CD4-positive, CD25-positive, alpha-beta regulatory T cell (primary cell): ENCODE measurements around the gene MND1. TPM values are rescaled to one million over a fixed set of nuclear protein-coding genes. Genes with fewer than 3 reads are reported as not detected.
"Not testable (repeated sequence)": the region's sequence is repeated elsewhere in the genome, so short reads cannot be mapped to it uniquely, and the experiment has no call there.

ENCODE experiments used
- ATAC-seq, 2 donors: fragments of 150-1000 bp; cut with Tn5 transposase; one replicate each; pipeline ENCODE4 v1.10.0; 2021; ENCODE audit warnings: low read depth in 2 of 2, moderate number of reproducible peaks in 2 of 2, moderate library complexity in 1 of 2
- DNase-seq, 3 donors: peaks; one replicate each; pipeline versions ENCODE4 v3.0.0 to v3.0.0-alpha.2; 2012 to 2022; ENCODE audit warnings: mixed read lengths in 1 of 3
- H3K27ac ChIP-seq: one replicate; pipeline ENCODE4 v1.7.0; 2013; ENCODE audit warnings: mild to moderate bottlenecking, low read length; ENCODE audit not compliant: insufficient read depth, poor library complexity, severe bottlenecking
- H3K27me3 ChIP-seq: one replicate; pipeline ENCODE4 v1.7.0; 2013; ENCODE audit warnings: low read length; ENCODE audit not compliant: control insufficient read depth, insufficient read depth
- H3K36me3 ChIP-seq: one replicate; pipeline ENCODE4 v1.7.0; 2013; ENCODE audit warnings: mild to moderate bottlenecking, low read length, moderate library complexity; ENCODE audit not compliant: control insufficient read depth, insufficient read depth
- H3K4me1 ChIP-seq: 2 replicates; pipeline ENCODE4 v1.7.0; 2013; ENCODE audit warnings: mild to moderate bottlenecking, low read length; ENCODE audit not compliant: insufficient read depth, control insufficient read depth, poor library complexity, severe bottlenecking
- H3K4me3 ChIP-seq: one replicate; pipeline ENCODE4 v1.7.0; 2013; ENCODE audit warnings: low read depth, mild to moderate bottlenecking, low read length, moderate library complexity
- H3K9me3 ChIP-seq, 2 experiments: 1 replicate in 1 of 2; 2 replicates in 1 of 2; pipeline ENCODE4 v1.7.0; 2013; ENCODE audit warnings: low read length in 2 of 2, mild to moderate bottlenecking in 1 of 2, moderate library complexity in 1 of 2; ENCODE audit not compliant: control insufficient read depth in 2 of 2
- H3K27ac Mint-ChIP-seq, 3 donors: one replicate each; pipeline ENCODE4 v1.8.0; 2020 to 2022; ENCODE audit warnings: mild to moderate bottlenecking in 3 of 3, mixed read lengths in 3 of 3, moderate library complexity in 2 of 3
- H3K27me3 Mint-ChIP-seq: one replicate; pipeline ENCODE4 v1.8.0; 2022; ENCODE audit warnings: mild to moderate bottlenecking, mixed read lengths
- H3K36me3 Mint-ChIP-seq: one replicate; pipeline ENCODE4 v1.8.0; 2020; ENCODE audit warnings: mixed read lengths
- H3K4me1 Mint-ChIP-seq, 4 donors: one replicate each; pipeline ENCODE4 v1.8.0; 2020 to 2022; ENCODE audit warnings: mixed read lengths in 4 of 4, mild to moderate bottlenecking in 1 of 4
- H3K4me3 Mint-ChIP-seq, 4 donors: one replicate each; pipeline ENCODE4 v1.8.0; 2020 to 2022; ENCODE audit warnings: mild to moderate bottlenecking in 4 of 4, mixed read lengths in 4 of 4, moderate library complexity in 3 of 4
- H3K9me3 Mint-ChIP-seq, 7 donors: one replicate each; pipeline ENCODE4 v1.8.0; 2020 to 2022; ENCODE audit warnings: mixed read lengths in 7 of 7, mild to moderate bottlenecking in 3 of 7, moderate library complexity in 2 of 7
- polyA plus RNA-seq, 4 donors: library from polyadenylated mRNA; unstranded; fragments of 300-500 nt; fragmentation: Illumina TruSeq; gene quantifications; one replicate each; pipeline ENCODE4 v1.2.3, GENCODE V29; 2021
- total RNA-seq: library from RNA; stranded (reverse); gene quantifications from one replicate; pipeline ENCODE4 v1.2.3, GENCODE V29; 2022

The MND1 gene
- total and polyA plus RNA-seq, 5 donors from 2014 or later, result 0.38 to 1.1 (median 0.79) TPM; not detected in 1

- DNase-seq, H3K27me3 Mint-ChIP-seq, H3K27ac ChIP-seq, H3K36me3 Mint-ChIP-seq, H3K9me3 ChIP-seq, H3K4me3 ChIP-seq, H3K36me3 ChIP-seq, H3K4me3 Mint-ChIP-seq, H3K27me3 ChIP-seq, H3K27ac Mint-ChIP-seq, ATAC-seq, H3K9me3 Mint-ChIP-seq: not testable (repeated sequence)
- H3K4me1 ChIP-seq, result peaks cover 11% of the 10 kb centered on the region
- peaks cover 5 to 26% (median 14%) of the 10 kb centered on the region in 4 donors for H3K4me1 Mint-ChIP-seq
Measured at GRCh38 chr4:153461549-153461948, 117.1 kb downstream of the MND1 start.

GRCh38 chr4:153464068-153464467 is 119.6 kb downstream of the MND1 start:
- H3K4me3 Mint-ChIP-seq, result peak overlapping the region in 2 of 4 donors; percentile 86 to 87
- peak overlapping the region in 1 of 3 donors; percentile 32 for H3K27ac Mint-ChIP-seq
- Histone ChIP-seq H3K27ac (no peak overlapping the region), H3K4me1 (peaks cover 26% of the 10 kb centered on the region), H3K9me3 (no peaks in the 10 kb centered on the region), H3K27me3 (no peaks in the 10 kb centered on the region), H3K4me3 (no peak overlapping the region), H3K36me3 (no peaks in the 10 kb centered on the region)
- peaks cover 10 to 32% (median 22%) of the 10 kb centered on the region in 4 donors for H3K4me1 Mint-ChIP-seq
- peaks cover 7% of the 10 kb centered on the region for H3K36me3 Mint-ChIP-seq
- no peak for DNase-seq
- no peak for ATAC-seq
- H3K9me3 Mint-ChIP-seq, result peaks cover 0 to 2% (median 0%) of the 10 kb centered on the region in 7 donors
- H3K27me3 Mint-ChIP-seq, result peaks cover 4% of the 10 kb centered on the region

Other genes starting within 250 kb of the MND1 start
- gene TRIM2, start 140.2 kb upstream of the MND1 start, total RNA-seq, result 3.8 TPM
- gene TRIM2, start 140.2 kb upstream of the MND1 start, polyA plus RNA-seq, result 1 to 10 TPM in 2 of 4 donors, under 1 TPM in 2; 0.56 to 1.1 (median 0.85) TPM
- 86.4 TPM for gene TMEM131L, start 121.7 kb downstream of the MND1 start, total RNA-seq
- 10 to 100 TPM; 35.5 to 48.4 (median 40.1) TPM for gene TMEM131L, start 121.7 kb downstream of the MND1 start, polyA plus RNA-seq